GM23338 (cell line): ENCODE results near the gene NID2. TPM values are rescaled to one million over a fixed set of nuclear protein-coding genes. Genes with fewer than 3 reads are reported as not detected.

Experiments used
- ATAC-seq: fragments of 200-7000 bp; cut with Tn5 transposase; 3 replicates; pipeline ENCODE4 v1.9.1; 2020
- DNase-seq: peaks from one replicate; pipeline ENCODE4 v3.0.0-alpha.2; 2015; ENCODE audit warnings: low spot score
- H2AFZ ChIP-seq: fragments of 200-600 bp; sonication (generic); 2 replicates; pipeline ENCODE4 v1.8.0; 2016; ENCODE audit warnings: antibody characterized with exemption, mild to moderate bottlenecking, moderate library complexity
- H3F3A ChIP-seq: fragments of 200-600 bp; sonication (generic); replicated peaks from 2 replicates; pipeline ENCODE4 v1.8.0; 2017; ENCODE audit warnings: antibody characterized with exemption, mixed run types, low read depth
- H3K27ac ChIP-seq: fragments of 200-600 bp; sonication (generic); 2 replicates; pipeline ENCODE4 v1.6.1; 2016; ENCODE audit warnings: low read depth
- H3K27me3 ChIP-seq: fragments of 200-600 bp; sonication (generic); 2 replicates; pipeline ENCODE4 v1.8.0; 2016; ENCODE audit warnings: mild to moderate bottlenecking, mixed run types, moderate library complexity; ENCODE audit not compliant: insufficient read depth
- H3K36me3 ChIP-seq: fragments of 200-600 bp; sonication (generic); 2 replicates; pipeline ENCODE4 v1.8.0; 2016; ENCODE audit warnings: mild to moderate bottlenecking; ENCODE audit not compliant: insufficient read depth
- H3K4me1 ChIP-seq: fragments of 200-600 bp; sonication (generic); 2 replicates; pipeline ENCODE4 v1.8.0; 2016; ENCODE audit warnings: mild to moderate bottlenecking, moderate library complexity; ENCODE audit not compliant: insufficient read depth
- H3K4me2 ChIP-seq: fragments of 200-600 bp; sonication (generic); 2 replicates; pipeline ENCODE4 v1.7.1; 2017; ENCODE audit warnings: mixed run types
- H3K4me3 ChIP-seq: fragments of 200-600 bp; sonication (generic); 2 replicates; pipeline ENCODE4 v1.6.1; 2016; ENCODE audit warnings: mixed run types
- H3K79me2 ChIP-seq: fragments of 200-600 bp; sonication (generic); replicated peaks from 2 replicates; pipeline ENCODE4 v1.8.0; 2017; ENCODE audit warnings: mild to moderate bottlenecking; ENCODE audit not compliant: insufficient read depth
- H3K9me2 ChIP-seq: fragments of 200-600 bp; sonication (generic); 2 replicates; pipeline ENCODE4 v1.8.0; 2017; ENCODE audit not compliant: insufficient read depth
- H4K20me1 ChIP-seq: fragments of 200-600 bp; sonication (generic); replicated peaks from 2 replicates; pipeline ENCODE4 v1.8.0; 2017; ENCODE audit warnings: mild to moderate bottlenecking; ENCODE audit not compliant: insufficient read depth
- H3K27ac Mint-ChIP-seq: 2 replicates; pipeline ENCODE4 v1.8.0; 2020; ENCODE audit warnings: inconsistent platforms, mild to moderate bottlenecking, moderate library complexity, mixed read lengths
- H3K27me3 Mint-ChIP-seq: 3 replicates; pipeline ENCODE4 v1.8.0; 2022; ENCODE audit warnings: low read depth, mild to moderate bottlenecking, moderate library complexity, mixed read lengths, inconsistent platforms; ENCODE audit not compliant: insufficient read depth, poor library complexity
- H3K36me3 Mint-ChIP-seq: 3 replicates; pipeline ENCODE4 v1.8.0; 2021; ENCODE audit warnings: low read depth, mild to moderate bottlenecking, inconsistent platforms, moderate library complexity, mixed read lengths
- H3K4me1 Mint-ChIP-seq: 3 replicates; pipeline ENCODE4 v1.8.0; 2020; ENCODE audit warnings: mild to moderate bottlenecking, inconsistent platforms, mixed read lengths
- H3K4me3 Mint-ChIP-seq: 3 replicates; pipeline ENCODE4 v1.8.0; 2021; ENCODE audit warnings: moderate library complexity, mild to moderate bottlenecking, inconsistent platforms, mixed read lengths
- H3K9me3 Mint-ChIP-seq: 3 replicates; pipeline ENCODE4 v1.8.0; 2020; ENCODE audit warnings: moderate library complexity, mild to moderate bottlenecking, inconsistent platforms, mixed read lengths
- CREB1 ChIP-seq: fragments of 250-450 bp; sonication (Bioruptor Pico); IDR thresholded peaks from 2 replicates; pipeline ENCODE4 v1.5.0; 2020; ENCODE audit warnings: low read depth, mild to moderate bottlenecking, moderate library complexity
- CTCF ChIP-seq, 2 experiments: fragments of 200-600 bp in 1 of 2; sonication (generic) in 1 of 2; conservative IDR thresholded peaks; 2 replicates each; pipeline versions ENCODE4 v1.5.1 to v1.6.1; 2016 to 2017; ENCODE audit warnings: antibody characterized with exemption in 2 of 2, low read depth in 2 of 2, mild to moderate bottlenecking in 2 of 2, moderate library complexity in 1 of 2
- ETS1 ChIP-seq: IDR thresholded peaks from 2 replicates; pipeline ENCODE4 v1.6.1; 2016; ENCODE audit warnings: antibody characterized with exemption
- EZH2 ChIP-seq: fragments of 200-600 bp; sonication (generic); IDR thresholded peaks from one replicate; pipeline ENCODE4 v1.8.0; 2017; ENCODE audit warnings: antibody characterized with exemption, mild to moderate bottlenecking, low read depth; ENCODE audit not compliant: unreplicated experiment
- JUNB ChIP-seq: IDR thresholded peaks from one replicate; pipeline ENCODE4 v1.6.1; 2016; ENCODE audit warnings: antibody characterized with exemption; ENCODE audit not compliant: unreplicated experiment
- NANOG ChIP-seq: IDR thresholded peaks from 2 replicates; pipeline ENCODE4 v1.6.1; 2016; ENCODE audit warnings: antibody characterized with exemption, borderline replicate concordance
- POLR2AphosphoS5 ChIP-seq: IDR thresholded peaks from 2 replicates; pipeline ENCODE4 v1.6.1; 2016; ENCODE audit warnings: antibody characterized with exemption, low read depth
- REST ChIP-seq: IDR thresholded peaks from one replicate; pipeline ENCODE4 v1.6.1; 2018; ENCODE audit warnings: antibody characterized with exemption; ENCODE audit not compliant: unreplicated experiment
- STAT1 ChIP-seq: IDR thresholded peaks from one replicate; pipeline ENCODE4 v1.6.1; 2016; ENCODE audit warnings: antibody characterized with exemption; ENCODE audit not compliant: unreplicated experiment
- ZNF114 ChIP-seq: fragments of 250-450 bp; sonication (Bioruptor Pico); IDR thresholded peaks from 2 replicates; pipeline ENCODE4 v1.5.0; 2020; ENCODE audit warnings: mild to moderate bottlenecking, moderate library complexity
- ZNF331 ChIP-seq: fragments of 250-450 bp; sonication (Bioruptor Pico); IDR thresholded peaks from 2 replicates; pipeline ENCODE4 v1.5.0; 2020; ENCODE audit warnings: low read depth, mild to moderate bottlenecking, moderate library complexity
- polyA plus RNA-seq: library from polyadenylated mRNA; unstranded; fragments of >200 nt; fragmentation: Nextera tagmentation; extraction: Ambion mirVana; gene quantifications from 2 replicates; pipeline ENCODE4 v1.2.1, GENCODE V29; 2016
- total RNA-seq: library from RNA; depleted of rRNA; stranded (reverse); fragments of >200 nt; shearing (Covaris generic); gene quantifications from 2 replicates; pipeline ENCODE4 v1.2.3, GENCODE V29; 2014

The NID2 gene
- total and polyA plus RNA-seq, 2 experiments from 2014 or later, result 4.3 to 10.4 TPM

- TF ChIP-seq REST (no peak), ZNF114 (no peak), ETS1 (no peak), CTCF (conservative IDR thresholded peaks at IDR 0.05; ENCODE audit: low read depth in 2 of 2) (no peak)
Measured at GRCh38 chr14:51978681-51979085, 90.2 kb downstream of the NID2 start (continued).

GRCh38 chr14:51977075-51977474 is 91.8 kb downstream of the NID2 start:
- Histone ChIP-seq H3K79me2 (no peaks in the 10 kb centered on the region), H4K20me1 (no peaks in the 10 kb centered on the region), H3K27me3 (no peaks in the 10 kb centered on the region), H3K4me1 (no peaks in the 10 kb centered on the region), H3K4me3 (no peak overlapping the region), H3K36me3 (no peaks in the 10 kb centered on the region), H3F3A (no peaks in the 10 kb centered on the region), H3K4me2 (no peak overlapping the region), H3K27ac (no peak overlapping the region), H2AFZ (no peak overlapping the region), H3K9me2 (no peaks in the 10 kb centered on the region)
- Mint-ChIP-seq H3K9me3 (no peaks in the 10 kb centered on the region), H3K4me1 (peaks cover 2% of the 10 kb centered on the region; the same call in 1 of the 3 replicates), H3K27me3 (peaks cover 2% of the 10 kb centered on the region), H3K27ac (no peak overlapping the region; the same call in 1 of the 2 replicates), H3K4me3 (no peak overlapping the region), H3K36me3 (no peaks in the 10 kb centered on the region)
- no peak for DNase-seq
- TF ChIP-seq STAT1 (no peak), NANOG (no peak), ZNF114 (no peak), JUNB (no peak)
- no peak for ATAC-seq

- TF ChIP-seq ZNF331 (CRISPR knock-in tag) (no peak), JUNB (no peak), CREB1 (no peak), REST (no peak), POLR2AphosphoS5 (no peak), EZH2 (no peak), STAT1 (no peak)
- H3K27me3 Mint-ChIP-seq, result no peaks in the 10 kb centered on the region
- Histone ChIP-seq H3K27ac (no peak overlapping the region), H2AFZ (no peak overlapping the region), H3K27me3 (no peaks in the 10 kb centered on the region), H4K20me1 (no peaks in the 10 kb centered on the region), H3K4me2 (no peak overlapping the region), H3K4me3 (no peak overlapping the region), H3K79me2 (no peaks in the 10 kb centered on the region), H3K4me1 (no peaks in the 10 kb centered on the region), H3K9me2 (no peaks in the 10 kb centered on the region), H3F3A (no peaks in the 10 kb centered on the region), H3K36me3 (no peaks in the 10 kb centered on the region)
- ATAC-seq (no peak), DNase-seq (no peak)
- no peak overlapping the region for H3K4me3 Mint-ChIP-seq
- no peaks in the 10 kb centered on the region for H3K36me3 Mint-ChIP-seq
- no peak overlapping the region for H3K27ac Mint-ChIP-seq
- no peaks in the 10 kb centered on the region for H3K9me3 Mint-ChIP-seq
- peaks cover 2% of the 10 kb centered on the region; the same call in 1 of the 3 replicates for H3K4me1 Mint-ChIP-seq
Measured at GRCh38 chr14:51972566-51972965, 96.3 kb downstream of the NID2 start.
